Activated CD4-positive, alpha-beta T cell treated with anti-CD3 and anti-CD28 coated beads for 48 hours (primary cell): ENCODE data around the gene ART1.
"Not testable (repeated sequence)": the region's sequence is repeated elsewhere in the genome, so short reads cannot be mapped to it uniquely, and the experiment has no call there.

ENCODE experiments used
- DNase-seq: peaks from one replicate; pipeline ENCODE4 v3.0.0-alpha.2; 2020

The ART1 gene

GRCh38 chr11:3644817-3645235, at the start of gene ART1:
Gene ART1 (plus strand): TSS chr11:3645128. CDS start chr11:3659214, 14,086 bp downstream.
- DNase-seq: peak; percentile 10

GRCh38 chr11:3597743-3598142, 47.2 kb upstream of the ART1 start:
- DNase-seq: not testable (repeated sequence)

GRCh38 chr11:3600201-3600600, 44.7 kb upstream of the ART1 start:
- not testable (repeated sequence) for DNase-seq

GRCh38 chr11:3604167-3604566, 40.8 kb upstream of the ART1 start:
- DNase-seq: no peak

GRCh38 chr11:3605283-3605662, 39.7 kb upstream of the ART1 start:
- DNase-seq: no peak

- no peak for DNase-seq
Measured at GRCh38 chr11:3605771-3606203, 39.1 kb upstream of the ART1 start.

GRCh38 chr11:3609416-3610265, 35.3 kb upstream of the ART1 start:
- peak; percentile 30 for DNase-seq

GRCh38 chr11:3610846-3611245, 34.1 kb upstream of the ART1 start:
- DNase-seq: no peak

GRCh38 chr11:3611976-3612678, 32.8 kb upstream of the ART1 start:
- DNase-seq: no peak

GRCh38 chr11:3613998-3614741, 30.8 kb upstream of the ART1 start:
- DNase-seq: no peak

- DNase-seq: peak; percentile 74
Measured at GRCh38 chr11:3614742-3615171, 30.2 kb upstream of the ART1 start.

GRCh38 chr11:3615998-3616397, 28.9 kb upstream of the ART1 start:
- DNase-seq: no peak

GRCh38 chr11:3616721-3617460, 28.0 kb upstream of the ART1 start:
- DNase-seq: no peak

- no peak for DNase-seq
Measured at GRCh38 chr11:3617990-3618389, 26.9 kb upstream of the ART1 start.

GRCh38 chr11:3622521-3622920, 22.4 kb upstream of the ART1 start:
- DNase-seq: no peak

GRCh38 chr11:3623121-3623520, 21.8 kb upstream of the ART1 start:
- DNase-seq: no peak

- no peak for DNase-seq
Measured at GRCh38 chr11:3623767-3624458, 21.0 kb upstream of the ART1 start.

GRCh38 chr11:3626250-3626960, 18.5 kb upstream of the ART1 start:
- peak; percentile 34 for DNase-seq

- DNase-seq: no peak
Measured at GRCh38 chr11:3627291-3627690, 17.6 kb upstream of the ART1 start.

- no peak for DNase-seq
Measured at GRCh38 chr11:3631331-3631730, 13.6 kb upstream of the ART1 start.

- no peak for DNase-seq
Measured at GRCh38 chr11:3632070-3632660, 12.8 kb upstream of the ART1 start.
